HepG2 (cell line): ENCODE data around the gene EFEMP2. TPM values are rescaled to one million over a fixed set of nuclear protein-coding genes. Genes with fewer than 3 reads are reported as not detected.
A peak's percentile ranks its signal among the peaks of the same experiment; 100 is the strongest.

Source experiments
- ADNP ChIP-seq: sonication (generic); formaldehyde crosslinking; IDR thresholded peaks from 2 replicates; pipeline ENCODE4 v1.4.0; 2020; ENCODE audit warnings: missing genetic modification reagents
- AFF4 ChIP-seq: sonication (generic); formaldehyde crosslinking; IDR thresholded peaks from 2 replicates; pipeline ENCODE4 v1.4.0; 2020; ENCODE audit warnings: missing genetic modification reagents
- GFI1 ChIP-seq: sonication (generic); formaldehyde crosslinking; IDR thresholded peaks from 2 replicates; pipeline ENCODE4 v1.5.0; 2020; ENCODE audit warnings: missing genetic modification reagents, mild to moderate bottlenecking, borderline replicate concordance
- HNF1B ChIP-seq: sonication (generic); formaldehyde crosslinking; IDR thresholded peaks from 2 replicates; pipeline ENCODE4 v1.5.1; 2020; ENCODE audit warnings: mild to moderate bottlenecking, moderate library complexity, missing genetic modification reagents
- HNRNPLL ChIP-seq: fragments of 200-400 bp; formaldehyde crosslinking; IDR thresholded peaks from 2 replicates; pipeline ENCODE4 v1.6.1; 2017; ENCODE audit warnings: mild to moderate bottlenecking, low read depth, low read length; ENCODE audit not compliant: poor library complexity, severe bottlenecking
- LRRFIP1 ChIP-seq: sonication (generic); formaldehyde crosslinking; conservative IDR thresholded peaks from 2 replicates; pipeline ENCODE4 v1.4.0; 2020; ENCODE audit warnings: missing genetic modification reagents
- PLRG1 ChIP-seq: fragments of 450-650 bp; conservative IDR thresholded peaks from 2 replicates; pipeline ENCODE4 v1.6.1; 2016
- PRMT3 ChIP-seq: sonication (generic); formaldehyde crosslinking; IDR thresholded peaks from 2 replicates; pipeline ENCODE4 v1.8.1; 2022; ENCODE audit warnings: low read depth, mild to moderate bottlenecking, moderate library complexity, missing genetic modification reagents, borderline replicate concordance
- TGIF2 ChIP-seq: IDR thresholded peaks from 2 replicates; pipeline ENCODE4 v1.6.1; 2016; ENCODE audit warnings: control low read depth, missing compliant biosample characterization
- ZNF17 ChIP-seq: sonication (generic); formaldehyde crosslinking; IDR thresholded peaks from 2 replicates; pipeline ENCODE4 v1.5.0; 2020; ENCODE audit warnings: mild to moderate bottlenecking, missing genetic modification reagents
- ZNF275 ChIP-seq: sonication (generic); formaldehyde crosslinking; IDR thresholded peaks from 2 replicates; pipeline ENCODE4 v1.8.0; 2022; ENCODE audit warnings: missing genetic modification reagents, mild to moderate bottlenecking, inconsistent platforms, borderline replicate concordance
- ZNF414 ChIP-seq: sonication (generic); formaldehyde crosslinking; IDR thresholded peaks from 2 replicates; pipeline ENCODE4 v1.5.0; 2020; ENCODE audit warnings: missing genetic modification reagents
- ZNF574 ChIP-seq: sonication (generic); formaldehyde crosslinking; IDR thresholded peaks from 2 replicates; pipeline ENCODE4 v1.4.0; 2020; ENCODE audit warnings: missing genetic modification reagents
- ZNF629 ChIP-seq: sonication (generic); formaldehyde crosslinking; conservative IDR thresholded peaks from 2 replicates; pipeline ENCODE4 v1.5.0; 2020; ENCODE audit warnings: missing genetic modification reagents
- polyA plus RNA-seq, 8 experiments: library from polyadenylated mRNA; depleted of rRNA in 3 of 8; stranded (reverse) in 7 of 8; unstranded in 1 of 8; fragments of >200 nt; fragmentation: Illumina TruSeq in 4 of 8; extraction: Trizol in 4 of 8; gene quantifications; 2 replicates each; pipeline versions ENCODE4 v1.2.1 to v1.2.3, GENCODE V29; 2011 to 2016; ENCODE audit warnings: low read depth in 4 of 8, missing spikeins in 1 of 8, mixed read lengths in 1 of 8; ENCODE audit not compliant: insufficient read depth in 1 of 8
- total RNA-seq, 5 experiments: library from RNA; depleted of rRNA; stranded (reverse); fragments of >200 nt; fragmentation: Illumina TruSeq; extraction: Trizol; gene quantifications; 2 replicates each; pipeline ENCODE4 v1.2.3, GENCODE V29; 2016; ENCODE audit warnings: low read depth in 1 of 5

The EFEMP2 gene
- total and polyA plus RNA-seq, 2 of the 13 experiments (the other 11 are each of a cell fraction or from before 2014, with no cell fraction given), result 7.4 to 29.7 TPM

GRCh38 chr11:65859095-65859811, 13.3 kb downstream of the EFEMP2 start (continued):
- TF ChIP-seq ZNF275 (CRISPR knock-in tag) (no peak), ZNF629 (CRISPR knock-in tag) (no peak), ZNF414 (CRISPR knock-in tag) (no peak), AFF4 (CRISPR knock-in tag) (no peak), ADNP (no peak), GFI1 (CRISPR knock-in tag) (no peak), HNF1B (CRISPR knock-in tag) (no peak; the same call in 1 of the 2 replicates), LRRFIP1 (CRISPR knock-in tag) (no peak), TGIF2 (CRISPR knock-in tag) (peak; percentile 43; the same call in 1 of the 2 replicates), ZNF17 (CRISPR knock-in tag) (no peak), HNRNPLL (no peak), PRMT3 (CRISPR knock-in tag) (peak; percentile 41; the same call in 1 of the 2 replicates), ZNF574 (CRISPR knock-in tag) (peak; percentile 49; the same call in 1 of the 2 replicates), PLRG1 (no peak)
